MM.1S (cell line): ENCODE results near the gene GMPPA.

Experiments
- EZH2phosphoT487 ChIP-seq: fragments of 300-600 bp; sonication (generic); IDR thresholded peaks from 2 replicates; pipeline ENCODE4 v1.6.1; 2018; ENCODE audit warnings: antibody characterized with exemption, low read length
- TF ChIP-seq, protein P1 (sequence below): fragments of 300-600 bp; sonication (generic); IDR thresholded peaks from 2 replicates; pipeline ENCODE4 v1.5.1; 2016; ENCODE audit warnings: antibody characterized with exemption, low read length, mixed read lengths

DNA sequence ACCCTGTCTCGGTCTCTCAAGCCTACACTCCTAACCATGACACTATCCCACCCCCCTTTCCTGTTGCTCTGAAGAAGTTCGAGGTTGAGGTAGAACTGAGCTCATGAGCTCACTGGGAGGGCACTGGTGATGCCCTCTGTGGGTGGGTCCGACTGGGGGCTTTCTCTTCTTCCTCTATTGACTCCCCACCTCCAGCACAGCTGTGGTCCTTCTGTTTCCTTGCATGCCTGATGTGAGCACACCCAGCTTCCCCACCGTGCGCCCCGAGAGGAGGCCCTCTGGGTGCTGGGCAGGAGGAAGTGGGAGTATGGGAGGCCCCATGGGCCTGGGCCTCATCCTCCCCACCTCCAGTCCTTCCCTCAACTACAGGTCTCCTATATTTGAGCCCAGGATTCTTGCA, 43.1 kb upstream of the GMPPA start:
- TF ChIP-seq EZH2phosphoT487 = no peak
- TF ChIP-seq, protein P1, sequence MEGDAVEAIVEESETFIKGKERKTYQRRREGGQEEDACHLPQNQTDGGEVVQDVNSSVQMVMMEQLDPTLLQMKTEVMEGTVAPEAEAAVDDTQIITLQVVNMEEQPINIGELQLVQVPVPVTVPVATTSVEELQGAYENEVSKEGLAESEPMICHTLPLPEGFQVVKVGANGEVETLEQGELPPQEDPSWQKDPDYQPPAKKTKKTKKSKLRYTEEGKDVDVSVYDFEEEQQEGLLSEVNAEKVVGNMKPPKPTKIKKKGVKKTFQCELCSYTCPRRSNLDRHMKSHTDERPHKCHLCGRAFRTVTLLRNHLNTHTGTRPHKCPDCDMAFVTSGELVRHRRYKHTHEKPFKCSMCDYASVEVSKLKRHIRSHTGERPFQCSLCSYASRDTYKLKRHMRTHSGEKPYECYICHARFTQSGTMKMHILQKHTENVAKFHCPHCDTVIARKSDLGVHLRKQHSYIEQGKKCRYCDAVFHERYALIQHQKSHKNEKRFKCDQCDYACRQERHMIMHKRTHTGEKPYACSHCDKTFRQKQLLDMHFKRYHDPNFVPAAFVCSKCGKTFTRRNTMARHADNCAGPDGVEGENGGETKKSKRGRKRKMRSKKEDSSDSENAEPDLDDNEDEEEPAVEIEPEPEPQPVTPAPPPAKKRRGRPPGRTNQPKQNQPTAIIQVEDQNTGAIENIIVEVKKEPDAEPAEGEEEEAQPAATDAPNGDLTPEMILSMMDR = no peak
